Stimulated activated CD4-positive, alpha-beta T cell treated with anti-CD3 and anti-CD28 coated beads, Interleukin-1b, Interleukin-23, amount 100 ng/mL, for 1 hour (primary cell): ENCODE measurements around the gene TMEM59L.

Source experiments
- DNase-seq, 2 donors: peaks; one replicate each; pipeline ENCODE4 v3.0.0-alpha.2; 2020; ENCODE audit warnings: low read depth in 2 of 2

The TMEM59L gene

DNA sequence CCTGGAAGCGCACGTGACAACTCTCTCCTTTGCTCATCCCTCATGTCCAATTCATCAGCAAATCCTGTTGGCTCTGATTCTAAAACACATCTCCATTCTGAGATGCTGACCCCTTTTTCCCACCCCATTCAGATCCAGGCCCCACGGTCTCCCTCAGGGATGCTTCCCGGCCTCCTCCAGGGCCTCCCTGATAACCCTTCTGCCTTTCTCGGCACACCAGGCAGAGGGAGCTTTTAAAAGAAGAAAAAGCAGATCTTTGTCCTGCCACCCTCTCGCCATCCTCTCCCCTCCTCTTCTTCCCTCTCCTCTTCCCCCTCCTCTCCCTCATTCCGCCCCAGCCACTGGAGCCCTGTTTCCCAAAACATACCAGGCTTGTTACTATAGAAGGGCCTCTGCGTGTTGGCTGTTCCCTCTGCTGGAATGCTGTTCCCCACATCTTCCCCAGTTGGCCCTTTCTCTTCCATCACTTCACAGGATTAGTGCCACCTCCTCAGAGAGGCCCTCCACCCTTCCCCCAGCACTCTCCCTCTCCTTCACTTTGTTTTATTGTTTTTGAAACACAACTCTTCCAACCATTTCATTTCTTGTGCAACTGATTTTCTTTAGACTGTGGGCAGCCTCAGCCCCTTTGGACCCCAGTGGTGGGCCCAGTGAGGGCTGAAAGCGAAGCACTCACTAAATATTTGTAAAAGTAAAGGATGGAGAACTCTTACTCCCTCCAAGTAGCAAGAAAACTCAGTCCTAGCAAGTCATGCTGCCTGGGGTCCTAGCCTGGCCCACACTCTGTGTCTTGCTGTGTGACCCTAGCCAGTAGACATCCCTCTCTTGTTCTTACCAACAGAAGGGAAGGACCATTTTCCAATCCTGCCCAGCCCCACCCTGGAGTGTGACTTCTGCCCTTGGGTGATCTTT, 3.6 kb upstream of the TMEM59L start:
- DNase-seq, result no peak

DNA sequence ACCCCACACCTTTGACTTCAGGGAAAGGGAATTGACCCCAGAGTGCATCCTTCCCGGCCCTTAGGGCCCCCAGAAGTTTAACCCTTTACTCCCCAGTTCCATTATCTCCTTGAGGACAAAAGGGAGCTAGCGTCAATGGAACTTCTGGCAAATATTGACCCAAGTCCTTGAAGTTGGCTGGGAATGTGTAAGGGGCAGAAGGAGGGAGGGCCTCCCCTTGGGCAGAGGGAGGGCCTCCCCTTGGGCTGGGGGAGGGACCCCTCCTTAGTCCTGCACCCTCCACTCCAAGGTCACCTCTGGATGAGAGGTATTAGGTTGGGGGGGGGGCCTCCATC, 3.0 kb upstream of the TMEM59L start:
- DNase-seq, result no peak

DNA sequence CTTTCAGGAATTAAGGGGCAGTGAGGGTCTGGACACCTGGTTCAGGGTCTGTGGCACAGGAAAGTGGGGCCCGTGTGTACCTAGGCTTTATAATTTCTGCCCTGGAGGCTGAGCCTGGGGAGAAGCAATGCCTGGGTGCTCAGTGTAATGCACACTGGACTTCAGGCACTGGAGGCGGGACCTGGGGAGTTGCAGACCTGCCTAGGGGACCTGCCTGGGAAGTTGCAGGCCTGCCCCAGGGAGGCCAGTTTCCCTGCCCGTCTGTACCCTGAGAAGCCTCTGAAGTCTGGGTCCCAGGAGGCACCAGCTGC, 2.5 kb upstream of the TMEM59L start:
- DNase-seq, result no peak

DNA sequence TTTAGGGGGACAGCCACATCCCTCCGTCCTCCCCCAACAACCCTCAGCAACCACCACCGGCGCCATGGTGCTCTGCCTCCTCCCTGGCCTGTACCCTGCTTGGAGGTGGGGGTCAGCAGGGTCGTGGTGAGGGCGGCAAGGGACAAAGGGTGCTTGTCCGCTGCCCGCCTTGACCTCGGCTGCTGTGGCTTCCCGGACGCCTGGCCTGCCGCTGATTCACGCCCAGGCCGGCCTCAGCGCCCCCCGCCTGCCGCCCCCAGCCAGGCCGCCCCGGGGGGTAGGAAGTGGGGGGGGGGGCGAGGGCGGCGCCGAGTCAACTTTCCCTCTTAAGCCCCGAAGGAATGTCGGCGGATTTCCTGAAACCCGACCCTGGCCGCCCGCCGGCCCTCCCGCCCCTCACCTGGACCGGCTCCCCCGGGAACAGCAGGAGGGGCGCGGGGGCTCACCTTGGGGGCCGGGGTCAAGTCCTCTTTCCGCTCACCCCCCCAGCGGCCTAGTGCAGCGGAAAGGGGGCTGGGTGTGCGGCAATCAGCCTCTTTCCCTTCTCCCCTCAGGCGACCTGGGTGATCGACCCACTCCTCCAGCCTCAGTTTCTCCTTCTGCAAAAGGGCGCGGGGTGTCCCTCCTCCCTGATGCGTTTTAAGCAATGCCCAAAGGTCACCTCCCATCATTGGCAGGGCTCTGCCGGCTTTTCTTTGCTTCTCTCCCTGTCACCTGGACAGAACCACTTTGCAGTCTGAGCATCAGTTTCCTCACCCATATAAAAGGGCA, 1.9 kb upstream of the TMEM59L start:
- DNase-seq, result no peak

DNA sequence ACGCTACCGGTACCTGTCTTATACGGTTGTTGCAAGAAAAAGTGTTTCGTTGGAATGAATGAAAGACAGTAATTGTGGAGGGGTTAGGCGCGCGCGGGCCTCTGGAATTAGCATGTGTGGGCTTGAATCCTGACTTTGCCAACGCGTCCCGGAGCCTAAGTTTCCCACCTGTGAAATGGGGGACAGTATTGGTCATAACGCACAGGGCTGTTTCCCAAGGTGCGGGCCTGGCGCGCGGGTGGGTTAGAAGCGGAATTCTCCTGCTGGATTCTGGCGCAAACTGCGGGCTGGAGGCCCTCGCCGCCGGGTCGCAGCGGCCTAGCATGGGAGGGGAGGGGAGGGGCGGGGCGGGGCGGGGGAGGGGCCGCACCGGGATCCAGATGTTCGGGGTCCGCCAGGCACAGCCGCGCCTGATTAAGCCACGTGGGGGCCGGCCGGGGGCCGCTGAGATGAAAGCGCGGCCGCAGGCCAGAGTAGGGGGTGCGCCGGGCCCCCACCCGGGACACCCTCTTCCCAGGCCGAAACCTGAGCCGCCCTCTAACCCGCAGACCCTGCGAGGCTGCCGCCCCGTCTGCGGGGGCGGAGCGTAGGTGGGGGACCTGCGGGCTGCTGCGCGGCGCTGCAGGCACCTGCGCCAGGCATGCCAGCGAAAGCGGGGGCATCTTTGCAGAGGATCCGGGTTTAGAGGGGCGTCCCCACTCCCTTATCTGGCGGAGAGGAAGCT, 1.2 kb upstream of the TMEM59L start:
- no peak for DNase-seq

DNA sequence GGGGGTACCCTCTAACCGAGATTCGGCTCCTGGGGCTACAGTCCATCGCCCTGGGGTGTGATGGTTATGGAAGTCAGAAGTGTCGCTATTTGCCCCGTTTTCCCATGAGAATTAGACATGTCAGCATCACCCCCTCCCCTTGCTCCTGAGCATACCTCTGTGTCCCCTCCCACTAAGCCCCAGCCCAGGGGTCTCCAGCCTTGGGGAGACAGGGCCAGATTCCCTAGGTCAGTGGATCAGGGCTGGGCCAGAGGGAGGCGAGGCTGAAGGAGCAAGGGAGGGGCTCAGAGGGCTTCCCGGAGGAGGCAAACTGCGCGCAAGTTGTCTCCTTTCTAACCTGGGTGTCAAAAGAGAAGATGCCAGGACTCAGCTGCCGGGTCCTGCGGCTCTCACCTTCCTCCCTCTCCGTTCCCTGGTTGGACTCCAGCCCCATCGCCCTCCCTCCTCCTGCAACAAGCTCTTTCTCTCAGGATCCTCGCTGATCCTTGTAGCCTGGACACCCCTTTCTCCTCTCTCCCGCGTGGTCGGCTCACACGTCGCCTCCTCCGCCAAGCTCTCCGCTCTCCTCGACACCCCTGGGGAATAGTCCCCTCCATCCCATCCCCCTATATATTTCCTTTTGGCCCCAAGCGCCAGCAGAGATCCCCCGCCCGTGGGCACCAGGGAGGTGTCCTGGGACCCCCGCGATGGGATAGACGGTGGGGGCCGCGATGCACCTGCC, 459 bp upstream of the TMEM59L start:
- no peak for DNase-seq

DNA sequence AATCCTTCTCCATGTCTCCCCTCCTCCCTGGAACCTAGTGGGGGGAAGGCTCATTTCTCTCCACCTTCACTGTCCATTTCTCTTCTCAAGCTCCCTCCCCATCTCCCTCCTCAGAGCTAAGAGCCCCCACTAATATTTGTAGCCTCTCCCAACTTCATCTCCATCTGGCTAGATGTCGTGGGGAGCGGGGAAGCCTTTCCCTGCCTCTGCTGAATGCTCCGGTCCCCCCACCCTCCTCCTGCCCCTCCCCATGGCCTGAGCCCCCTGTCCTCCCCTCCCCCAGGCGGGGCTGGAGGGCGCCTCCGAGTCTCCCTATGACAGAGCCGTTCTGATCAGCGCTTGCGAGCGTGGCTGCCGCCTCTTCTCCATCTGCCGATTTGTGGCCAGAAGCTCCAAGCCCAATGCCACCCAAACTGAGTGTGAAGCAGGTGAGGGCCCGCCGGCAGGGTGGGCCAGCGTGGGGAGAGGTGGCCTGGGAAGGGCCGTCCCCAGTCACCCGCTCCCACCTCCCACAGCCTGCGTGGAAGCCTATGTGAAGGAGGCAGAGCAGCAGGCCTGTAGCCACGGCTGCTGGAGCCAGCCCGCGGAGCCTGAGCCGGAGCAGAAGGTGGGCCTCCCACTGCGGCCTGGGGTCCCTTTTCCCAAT, 1.0 kb downstream of the TMEM59L start:
- no peak for DNase-seq

DNA sequence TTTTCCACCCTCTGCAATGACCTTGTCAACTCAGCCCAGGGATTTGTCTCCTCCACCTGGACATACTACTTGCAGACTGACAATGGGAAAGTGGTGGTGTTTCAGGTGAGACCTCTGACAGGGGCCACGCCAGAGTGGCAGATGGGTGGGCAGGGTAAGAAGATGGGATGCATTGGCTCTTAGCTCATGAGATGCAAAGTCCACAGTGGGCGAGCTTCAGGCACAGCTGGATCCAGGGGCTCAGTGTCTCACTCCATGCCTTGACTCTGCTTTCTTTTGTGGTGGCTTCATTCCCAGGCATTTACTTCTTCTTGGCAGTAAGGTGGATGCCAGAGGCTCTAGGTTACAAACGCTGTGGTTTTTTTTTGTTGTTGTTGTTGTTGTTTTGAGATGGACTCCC, 3.4 kb downstream of the TMEM59L start:
- no peak for DNase-seq

DNA sequence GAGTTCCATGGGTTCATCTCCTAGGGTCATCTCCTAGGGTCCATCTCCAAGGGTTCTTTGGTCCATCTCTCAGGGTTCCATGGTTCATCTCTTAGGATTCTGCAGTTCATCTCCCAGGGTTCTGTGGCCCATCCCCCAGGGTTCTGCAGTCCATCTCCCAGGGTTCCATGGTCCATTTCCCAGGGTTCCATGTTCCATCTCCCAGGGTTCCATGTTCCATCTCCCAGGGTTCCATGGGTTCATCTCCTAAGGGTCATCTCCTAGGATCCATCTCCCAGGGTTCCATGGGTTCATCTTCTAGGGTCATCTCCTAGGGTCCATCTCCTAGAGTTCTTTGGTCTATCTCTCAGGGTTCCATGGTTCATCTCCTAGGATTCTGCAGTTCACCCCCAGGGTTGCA, 4.9 kb downstream of the TMEM59L start:
- DNase-seq, result no peak

DNA sequence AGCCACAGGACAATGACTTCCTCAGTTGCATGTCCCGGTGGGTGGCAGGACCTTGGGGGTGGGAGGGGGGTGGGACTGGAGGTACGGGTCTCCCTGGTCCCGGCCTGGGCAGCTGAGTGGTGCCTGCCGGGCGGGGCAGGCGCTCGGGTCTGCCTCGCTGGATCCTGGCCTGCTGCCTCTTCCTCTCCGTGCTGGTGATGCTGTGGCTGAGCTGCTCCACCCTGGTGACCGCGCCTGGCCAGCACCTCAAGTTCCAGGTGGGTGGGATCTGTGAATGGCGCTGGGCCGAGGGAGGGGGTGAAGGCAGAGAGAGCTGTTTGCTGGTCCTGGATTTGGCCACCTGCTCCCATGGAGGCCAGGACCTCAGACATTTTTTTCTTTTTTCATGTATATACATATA, 5.6 kb downstream of the TMEM59L start:
- no peak for DNase-seq

DNA sequence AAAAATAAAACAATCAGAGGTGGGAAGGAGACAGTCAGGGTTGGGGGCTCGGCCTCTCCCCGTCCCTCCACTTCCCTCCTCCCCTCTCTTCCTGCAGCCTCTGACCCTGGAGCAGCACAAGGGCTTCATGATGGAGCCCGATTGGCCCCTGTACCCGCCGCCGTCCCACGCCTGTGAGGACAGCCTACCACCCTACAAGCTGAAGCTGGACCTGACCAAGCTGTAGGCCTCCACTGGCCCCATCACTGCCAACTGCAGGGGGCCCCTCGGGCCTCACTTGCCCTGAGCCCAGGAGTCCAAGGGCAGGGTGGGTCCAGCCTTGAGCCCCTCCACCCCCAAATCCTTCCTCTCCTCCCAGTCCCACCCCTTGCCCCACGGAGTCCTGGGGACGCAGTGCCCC, 7.6 kb downstream of the TMEM59L start:
- DNase-seq, result no peak

DNA sequence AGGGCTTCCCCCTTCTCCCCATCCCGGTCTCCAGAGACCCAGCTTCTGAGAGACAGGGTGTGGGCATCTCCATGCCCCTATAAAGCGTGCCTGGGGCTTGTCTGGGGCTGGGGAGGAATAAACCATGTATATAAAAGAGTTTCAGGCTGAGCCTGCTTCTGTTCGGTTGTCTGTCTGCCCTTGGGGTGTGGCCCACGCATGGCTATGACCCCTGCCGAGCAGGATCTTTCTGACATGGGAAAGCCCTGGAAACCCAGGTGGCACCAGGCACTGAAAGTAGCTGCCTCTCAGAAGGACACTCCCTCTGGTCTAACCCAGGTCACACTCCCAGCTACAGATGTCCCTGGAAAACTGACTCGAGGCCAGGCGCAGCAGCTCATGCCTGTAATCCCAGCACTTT, 8.2 kb downstream of the TMEM59L start:
- no peak for DNase-seq

DNA sequence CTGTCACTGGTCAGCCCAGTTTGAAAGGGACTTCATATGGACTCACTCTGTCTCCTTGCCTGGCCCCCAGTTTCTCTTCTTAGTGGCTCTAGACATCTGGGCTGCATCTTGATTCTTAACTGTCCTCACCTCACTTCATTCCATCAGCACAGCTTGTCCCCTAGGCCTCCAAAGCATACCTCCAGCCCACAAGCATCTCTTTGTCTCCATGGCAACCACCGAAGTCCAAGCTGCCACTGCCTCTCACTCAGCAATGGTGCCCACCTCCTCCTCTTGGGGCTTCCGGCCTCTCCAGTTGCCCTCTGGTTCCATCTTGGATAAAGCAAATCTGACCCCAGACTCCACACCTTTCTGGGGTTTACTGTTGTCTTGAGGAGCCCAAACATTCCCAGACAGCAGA, 14.2 kb downstream of the TMEM59L start:
- DNase-seq, result no peak

DNA sequence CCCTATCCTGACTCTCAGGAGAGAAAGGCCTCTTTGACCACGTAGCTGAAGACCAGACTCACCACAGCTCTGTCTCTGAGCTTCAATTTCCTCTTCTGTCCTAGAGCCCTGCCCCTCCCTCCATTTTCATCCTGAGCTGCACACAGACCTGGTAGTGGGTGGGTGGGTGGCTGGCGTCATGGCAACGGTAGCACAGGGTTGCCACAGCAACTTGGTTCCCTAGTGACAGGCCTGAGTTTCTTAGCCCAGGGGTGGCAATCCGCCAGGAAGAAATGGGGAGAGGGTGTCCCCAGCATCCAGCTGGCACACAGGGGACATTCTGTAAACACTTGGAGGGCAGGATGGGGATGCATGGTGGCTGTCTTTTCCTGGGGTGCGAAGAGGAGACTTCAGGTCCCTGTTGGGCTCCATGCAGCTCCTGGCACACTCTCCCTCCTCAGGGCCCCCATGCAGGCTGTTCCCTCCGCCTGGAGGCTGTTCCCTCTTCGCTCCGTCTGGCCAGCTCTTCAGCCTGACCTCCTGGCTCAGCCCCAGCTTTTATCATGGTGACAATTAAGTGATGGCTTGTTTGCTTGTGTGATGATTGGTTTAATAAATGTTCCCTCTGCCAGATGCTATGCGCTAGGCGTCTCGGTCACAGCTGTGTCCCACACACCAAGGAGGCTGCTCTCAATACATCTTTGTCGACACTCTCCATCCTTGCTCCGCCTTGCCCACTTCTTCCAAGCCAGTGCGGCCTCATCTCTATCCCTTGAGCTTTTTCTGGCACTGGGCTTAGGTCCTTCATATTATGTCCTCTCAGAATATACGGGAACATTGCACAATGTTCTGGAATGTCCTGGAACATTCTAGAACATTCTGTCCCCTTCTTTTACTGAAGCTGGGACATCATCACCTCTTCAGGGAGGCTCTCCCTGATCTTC, 16.8 kb downstream of the TMEM59L start:
- no peak for DNase-seq

DNA sequence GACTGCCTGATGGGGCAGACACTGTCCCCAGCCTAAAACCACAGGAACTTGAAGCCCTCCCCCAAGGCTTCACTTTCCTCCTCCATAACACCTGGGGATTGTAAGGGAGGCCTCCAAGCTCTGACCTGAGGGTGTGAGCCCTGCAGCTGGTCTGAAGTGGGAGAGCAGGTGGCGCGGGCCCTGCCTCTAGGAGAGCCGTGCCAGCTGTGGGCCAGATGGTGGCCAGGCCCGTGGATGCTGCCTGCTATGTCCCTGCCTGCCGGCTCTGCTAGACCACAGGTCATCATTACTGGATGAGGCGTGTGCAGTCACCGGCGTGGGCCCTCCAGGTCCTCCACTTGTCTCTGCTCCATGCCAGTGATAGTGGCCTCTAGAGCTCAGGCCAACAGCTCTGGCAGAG, 20.7 kb downstream of the TMEM59L start:
- no peak for DNase-seq

DNA sequence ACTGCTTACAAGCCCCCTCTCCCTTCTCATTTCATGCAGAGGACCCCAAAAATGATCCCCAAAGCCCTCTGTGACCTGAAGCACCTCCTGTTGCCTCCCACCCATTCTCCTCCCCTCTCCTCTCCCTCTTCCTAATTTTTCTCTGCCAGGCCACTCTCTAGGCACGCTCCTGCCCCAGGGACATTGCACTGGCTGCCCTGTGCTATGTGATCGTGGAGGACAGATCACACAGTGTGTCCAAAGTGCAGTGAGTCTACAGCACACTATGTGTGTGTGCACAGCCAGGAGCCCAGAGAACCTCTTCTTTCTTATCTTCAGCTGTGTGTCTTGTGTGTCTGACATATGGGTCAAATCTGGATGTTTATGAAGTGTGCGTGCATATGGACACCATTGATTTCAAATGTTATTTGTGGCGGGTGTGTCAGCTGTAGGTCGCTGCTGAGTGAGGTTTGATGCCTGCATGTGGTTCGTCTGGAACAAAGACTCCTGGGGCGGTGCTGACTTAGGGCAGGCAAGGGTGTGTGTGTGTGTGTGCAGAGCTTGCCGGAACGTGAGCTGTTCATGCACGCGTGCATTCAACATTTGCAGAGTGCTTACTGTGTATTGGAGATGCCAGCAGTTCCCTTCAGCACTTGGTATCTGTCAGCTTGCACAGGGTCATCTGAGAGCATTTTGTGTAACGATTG, 22.1 kb downstream of the TMEM59L start:
- DNase-seq, result no peak

DNA sequence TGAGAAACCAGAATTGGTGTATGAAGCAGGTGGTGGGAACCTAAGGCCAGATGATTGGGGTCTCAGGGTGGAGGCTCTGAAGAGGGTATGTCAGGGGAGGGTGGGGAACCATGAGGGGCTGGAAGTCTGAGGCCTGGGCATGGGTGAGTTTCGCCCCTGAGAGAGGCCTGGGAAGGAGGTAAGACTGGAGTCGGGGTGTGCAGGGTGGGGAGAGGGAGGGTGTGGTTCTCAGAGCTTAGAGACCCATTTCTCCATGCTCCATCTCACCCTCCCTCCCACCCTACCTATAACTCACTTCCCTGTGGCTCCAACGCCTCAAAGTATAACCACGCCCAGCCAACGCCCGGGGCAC, 23.1 kb downstream of the TMEM59L start:
- no peak for DNase-seq

DNA sequence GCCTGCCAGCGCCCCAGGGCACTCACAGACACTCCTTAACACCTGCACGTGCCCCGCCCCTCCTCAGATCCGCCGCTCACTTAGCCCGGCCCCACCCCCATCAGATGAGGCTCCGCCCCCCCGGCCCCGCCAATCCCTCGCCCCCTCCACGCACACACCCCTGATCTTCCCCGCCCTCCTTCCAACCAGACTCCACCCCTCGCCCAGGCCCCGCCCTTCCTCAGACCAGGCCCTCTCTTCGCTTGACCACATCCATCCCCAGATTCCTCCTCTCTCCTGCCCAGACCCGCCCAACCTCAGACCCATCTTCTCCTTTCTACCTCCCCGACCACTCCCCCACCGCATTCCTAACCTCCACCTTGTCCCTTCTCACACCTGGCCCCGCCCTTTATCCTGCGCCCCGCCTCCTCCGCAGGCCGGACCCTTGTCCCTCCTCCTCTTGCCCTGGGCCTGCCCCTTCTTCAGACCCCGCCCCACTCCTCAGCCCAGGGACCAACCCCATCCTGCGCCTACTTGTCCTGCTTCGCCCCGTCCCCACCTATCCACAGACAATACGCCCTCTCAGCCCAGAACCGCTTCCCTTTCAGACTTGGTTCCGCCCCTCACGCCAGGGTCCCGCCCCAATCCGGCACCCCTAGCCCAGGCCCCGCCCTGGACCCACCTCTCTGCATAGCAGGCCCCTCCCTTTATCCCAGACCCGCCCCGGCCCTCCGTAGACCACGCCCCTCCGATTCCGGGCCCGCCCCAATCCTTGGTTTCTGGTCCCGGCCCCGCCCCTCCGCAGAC, 23.7 kb downstream of the TMEM59L start:
- DNase-seq, result peak; percentile 99

DNA sequence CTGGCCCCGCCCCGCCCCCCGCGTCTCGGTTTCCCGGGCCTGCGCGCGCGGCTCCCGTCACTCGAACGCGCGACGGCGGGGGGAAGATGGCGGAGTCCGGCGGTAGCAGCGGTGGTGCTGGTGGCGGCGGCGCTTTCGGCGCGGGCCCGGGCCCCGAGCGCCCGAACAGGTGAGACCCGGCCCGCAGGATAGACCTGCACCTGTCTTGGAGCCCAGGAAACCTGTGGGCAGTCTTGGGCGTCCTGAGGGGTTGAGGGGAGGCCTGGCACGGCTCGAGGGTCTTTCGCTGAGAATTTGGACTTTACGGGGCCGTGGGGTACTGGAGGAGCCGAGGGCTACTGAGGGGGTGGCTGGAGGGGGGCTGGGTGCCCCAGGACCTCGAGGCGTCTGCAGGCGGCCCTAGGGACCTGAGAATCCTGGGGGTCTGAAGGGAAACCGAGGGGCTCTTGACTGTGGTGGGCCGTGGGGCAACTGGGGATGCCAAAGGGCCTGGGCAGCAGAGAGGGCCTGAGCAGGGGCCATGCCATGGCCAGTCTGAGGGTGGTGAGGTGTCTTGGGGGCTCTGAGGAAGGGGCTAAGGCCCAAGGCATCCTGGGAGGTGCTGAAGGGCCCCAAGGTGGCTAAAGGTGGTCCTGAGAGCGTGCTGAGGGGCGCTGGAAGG, 24.4 kb downstream of the TMEM59L start, which contains the start of gene KLHL26:
TSS of gene KLHL26 (plus strand) at position 60 of the 661 bp plus-strand sequence. CDS start at position 87, 27 bp downstream.
- no peak for DNase-seq
